ENCODE results near the gene ZBED1.

GRCh38 chrX:2548711-2549423 is 48.1 kb upstream of the ZBED1 start:
- TF ChIP-seq POLR2A (IDR thresholded peaks at IDR 0.05): no peak
- TF ChIP-seq CTCF (IDR thresholded peaks at IDR 0.05): no peak

All from right lobe of liver (tissue), 4 donors.